ENCODE results near the gene TMEM221.

DNA sequence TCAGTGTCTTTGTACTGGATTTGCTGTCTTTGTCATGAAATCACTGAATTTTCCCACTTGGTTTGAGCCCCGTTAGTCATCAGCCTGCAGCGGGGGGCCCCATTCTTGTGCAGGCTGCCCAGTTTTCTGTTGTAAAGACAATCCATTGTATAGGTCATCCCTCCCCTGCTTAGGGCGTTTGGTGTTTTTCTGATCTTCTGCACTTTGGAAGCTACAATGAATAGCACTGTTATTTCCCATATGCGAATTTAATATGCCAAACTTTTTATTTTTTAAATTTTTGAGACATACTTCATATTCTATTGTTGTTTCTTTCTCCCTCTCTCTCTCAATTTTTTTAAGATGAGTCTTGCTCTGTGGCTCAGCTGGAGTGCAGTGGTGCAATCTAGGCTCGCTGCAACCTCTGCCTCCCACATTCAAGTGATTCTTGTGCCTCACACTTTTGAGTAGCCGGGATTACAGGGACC is 30.9 kb upstream of the TMEM221 start:
- TF ChIP-seq, protein P1, sequence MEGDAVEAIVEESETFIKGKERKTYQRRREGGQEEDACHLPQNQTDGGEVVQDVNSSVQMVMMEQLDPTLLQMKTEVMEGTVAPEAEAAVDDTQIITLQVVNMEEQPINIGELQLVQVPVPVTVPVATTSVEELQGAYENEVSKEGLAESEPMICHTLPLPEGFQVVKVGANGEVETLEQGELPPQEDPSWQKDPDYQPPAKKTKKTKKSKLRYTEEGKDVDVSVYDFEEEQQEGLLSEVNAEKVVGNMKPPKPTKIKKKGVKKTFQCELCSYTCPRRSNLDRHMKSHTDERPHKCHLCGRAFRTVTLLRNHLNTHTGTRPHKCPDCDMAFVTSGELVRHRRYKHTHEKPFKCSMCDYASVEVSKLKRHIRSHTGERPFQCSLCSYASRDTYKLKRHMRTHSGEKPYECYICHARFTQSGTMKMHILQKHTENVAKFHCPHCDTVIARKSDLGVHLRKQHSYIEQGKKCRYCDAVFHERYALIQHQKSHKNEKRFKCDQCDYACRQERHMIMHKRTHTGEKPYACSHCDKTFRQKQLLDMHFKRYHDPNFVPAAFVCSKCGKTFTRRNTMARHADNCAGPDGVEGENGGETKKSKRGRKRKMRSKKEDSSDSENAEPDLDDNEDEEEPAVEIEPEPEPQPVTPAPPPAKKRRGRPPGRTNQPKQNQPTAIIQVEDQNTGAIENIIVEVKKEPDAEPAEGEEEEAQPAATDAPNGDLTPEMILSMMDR (IDR thresholded peaks at IDR 0.05): no peak
- TF ChIP-seq POLR2A (IDR thresholded peaks at IDR 0.05): no peak

Data from tibial nerve (tissue), 3 donors.